Mucosa of descending colon (tissue), 3 donors: Measurements from ENCODE around the gene KRTAP5-1. TPM values are rescaled to one million over a fixed set of nuclear protein-coding genes. Genes with fewer than 3 reads are reported as not detected.

Experiments used
- ATAC-seq: fragments of 200-7000 bp; cut with Tn5 transposase; one replicate; pipeline ENCODE4 v1.9.1; 2020; ENCODE audit warnings: mild to moderate bottlenecking, moderate library complexity
- DNase-seq, 3 donors: peaks; one replicate each; pipeline ENCODE4 v3.0.0-alpha.2; 2020
- H3K36me3 ChIP-seq: fragments of 200-600 bp; one replicate; pipeline ENCODE4 v1.8.0; 2021; ENCODE audit warnings: low read depth, mild to moderate bottlenecking
- H3K4me1 ChIP-seq: fragments of 200-600 bp; one replicate; pipeline ENCODE4 v1.8.0; 2021; ENCODE audit warnings: low read depth, mild to moderate bottlenecking
- H3K4me3 ChIP-seq: fragments of 200-600 bp; one replicate; pipeline ENCODE4 v1.8.0; 2021; ENCODE audit warnings: mild to moderate bottlenecking
- H3K9me3 ChIP-seq: fragments of 200-600 bp; one replicate; pipeline ENCODE4 v1.8.0; 2021; ENCODE audit warnings: mild to moderate bottlenecking
- CTCF ChIP-seq: fragments of 200-600 bp; IDR thresholded peaks from one replicate; pipeline ENCODE4 v1.8.0; 2022; ENCODE audit warnings: antibody characterized with exemption, mild to moderate bottlenecking
- intact Hi-C, 2 donors: fragments of 100-400 bp; cut with DNase I in 1 of 2; cut with micrococcal nuclease in 1 of 2; formaldehyde crosslinking; loops; one replicate each; pipeline versions ENCODE4 v1.11.0 to v1.11.1; 2022; cut with DNase I, micrococcal nuclease
- total RNA-seq, 3 donors: library from RNA; stranded (reverse); fragmentation: NEBNext Ultra II Directional in 2 of 3; extraction: Animal tissue kit (Norgen Biotek cat#: 25700) in 2 of 3; gene quantifications; one replicate each; pipeline versions ENCODE4 v1.2.1 to v1.2.4, GENCODE V29; 2021 to 2023
- donor health status: DM: no; HTN: no; CAD: no; lungs with moderate emphysema.
- donor health status: DM: no; HTN: no; CAD: no.
- donor health status: DM: no; HTN: yes; CAD: no.

The KRTAP5-1 gene
- total RNA-seq, 3 donors from 2014 or later = not detected

- intact Hi-C loops = no loop called here
- Histone ChIP-seq H3K4me1 (peaks cover 33% of the 10 kb centered on the region), H3K4me3 (no peak overlapping the region), H3K36me3 (no peaks in the 10 kb centered on the region), H3K9me3 (no peaks in the 10 kb centered on the region)
- no peak for TF ChIP-seq CTCF
- peak in 1 of 3 donors; percentile 32 for DNase-seq
- ATAC-seq = no peak
Observed at GRCh38 chr11:1561266-1561665, 23.8 kb downstream of the KRTAP5-1 start.

- DNase-seq = no peak
- no peak for TF ChIP-seq CTCF
- Histone ChIP-seq H3K9me3 (no peaks in the 10 kb centered on the region), H3K36me3 (no peaks in the 10 kb centered on the region), H3K4me1 (peaks cover 33% of the 10 kb centered on the region), H3K4me3 (no peak overlapping the region)
- no peak for ATAC-seq
- intact Hi-C loops = no loop called here
Observed at GRCh38 chr11:1560649-1561251, 24.3 kb downstream of the KRTAP5-1 start.

- DNase-seq (peak in 2 of 3 donors; percentile 41 to 52), ATAC-seq (no peak)
- Histone ChIP-seq H3K4me3 (no peak overlapping the region), H3K4me1 (peaks cover 33% of the 10 kb centered on the region), H3K36me3 (no peaks in the 10 kb centered on the region), H3K9me3 (no peaks in the 10 kb centered on the region)
- intact Hi-C loops = no loop called here
- TF ChIP-seq CTCF = no peak
Observed at GRCh38 chr11:1560002-1560648, 25.0 kb downstream of the KRTAP5-1 start.

GRCh38 chr11:1559111-1559951, 25.8 kb downstream of the KRTAP5-1 start:
- no peaks in the 10 kb centered on the region for H3K9me3 ChIP-seq
- H3K4me1 ChIP-seq = peaks cover 29% of the 10 kb centered on the region
- peak; percentile 91 to 92 (median 92) for DNase-seq
- no peak overlapping the region for H3K4me3 ChIP-seq
- ATAC-seq = peak; percentile 85
- TF ChIP-seq CTCF = no peak
- intact Hi-C loops = no loop called here
- H3K36me3 ChIP-seq = no peaks in the 10 kb centered on the region

- Histone ChIP-seq H3K4me1 (peaks cover 30% of the 10 kb centered on the region), H3K4me3 (no peak overlapping the region), H3K36me3 (no peaks in the 10 kb centered on the region), H3K9me3 (no peaks in the 10 kb centered on the region)
- TF ChIP-seq CTCF = no peak
- DNase-seq (no peak), ATAC-seq (peak; percentile 2)
- intact Hi-C loops = no loop called here
Observed at GRCh38 chr11:1558775-1559110, 26.3 kb downstream of the KRTAP5-1 start.
